IPS-18c (cell line): ENCODE measurements around the gene SLC35E2B.

Experiments used
- H3K4me3 ChIP-seq: 2 replicates; pipeline ENCODE4 v1.7.0; 2013; ENCODE audit warnings: low read depth, mild to moderate bottlenecking, low read length, moderate library complexity; ENCODE audit not compliant: insufficient read depth
- H3K9me3 ChIP-seq: one replicate; pipeline ENCODE4 v1.6.1; 2013; ENCODE audit warnings: mild to moderate bottlenecking, low read length, moderate library complexity; ENCODE audit not compliant: control insufficient read depth, insufficient read depth

The SLC35E2B gene

DNA sequence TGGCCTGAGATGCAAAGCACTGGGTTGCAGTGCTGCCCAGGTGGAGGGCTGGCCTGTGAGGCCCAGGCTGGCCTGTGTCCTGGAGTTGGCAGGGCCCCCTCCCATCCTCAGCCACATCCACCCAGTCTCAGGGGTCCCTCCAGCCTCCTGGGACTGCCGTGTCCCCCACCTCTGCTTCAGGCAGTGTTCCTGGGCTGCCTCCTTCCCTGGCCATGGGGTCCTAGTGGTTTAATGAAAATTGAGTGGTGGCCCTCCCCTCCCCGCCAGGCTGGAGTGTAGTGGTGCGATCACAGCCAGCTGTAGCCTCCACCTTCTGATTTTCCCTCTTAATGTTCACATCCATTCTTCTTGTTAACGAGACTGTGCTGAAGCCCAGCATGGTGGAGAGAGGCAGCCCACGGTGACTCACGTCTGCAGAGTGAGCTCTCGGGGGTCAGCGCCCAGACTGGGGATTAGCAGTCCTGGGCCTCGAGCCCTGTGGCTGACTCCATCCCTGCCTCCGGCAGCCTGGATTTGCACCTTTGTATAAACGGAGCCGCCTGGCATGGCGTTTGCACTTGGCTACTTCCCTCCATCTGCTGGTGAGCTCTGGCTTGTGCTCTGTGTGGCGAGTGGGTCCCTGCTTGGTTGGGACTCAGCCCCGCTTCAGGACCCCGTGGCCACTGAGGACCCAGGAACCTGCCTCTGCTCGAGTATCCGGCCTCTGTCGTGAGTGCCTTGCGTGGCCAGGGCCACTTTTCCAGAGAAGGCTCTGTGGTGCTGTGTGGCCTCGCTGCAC lies 70.4 kb downstream of the SLC35E2B start:
- Histone ChIP-seq H3K9me3 (no peaks in the 10 kb centered on the region), H3K4me3 (no peak overlapping the region)

DNA sequence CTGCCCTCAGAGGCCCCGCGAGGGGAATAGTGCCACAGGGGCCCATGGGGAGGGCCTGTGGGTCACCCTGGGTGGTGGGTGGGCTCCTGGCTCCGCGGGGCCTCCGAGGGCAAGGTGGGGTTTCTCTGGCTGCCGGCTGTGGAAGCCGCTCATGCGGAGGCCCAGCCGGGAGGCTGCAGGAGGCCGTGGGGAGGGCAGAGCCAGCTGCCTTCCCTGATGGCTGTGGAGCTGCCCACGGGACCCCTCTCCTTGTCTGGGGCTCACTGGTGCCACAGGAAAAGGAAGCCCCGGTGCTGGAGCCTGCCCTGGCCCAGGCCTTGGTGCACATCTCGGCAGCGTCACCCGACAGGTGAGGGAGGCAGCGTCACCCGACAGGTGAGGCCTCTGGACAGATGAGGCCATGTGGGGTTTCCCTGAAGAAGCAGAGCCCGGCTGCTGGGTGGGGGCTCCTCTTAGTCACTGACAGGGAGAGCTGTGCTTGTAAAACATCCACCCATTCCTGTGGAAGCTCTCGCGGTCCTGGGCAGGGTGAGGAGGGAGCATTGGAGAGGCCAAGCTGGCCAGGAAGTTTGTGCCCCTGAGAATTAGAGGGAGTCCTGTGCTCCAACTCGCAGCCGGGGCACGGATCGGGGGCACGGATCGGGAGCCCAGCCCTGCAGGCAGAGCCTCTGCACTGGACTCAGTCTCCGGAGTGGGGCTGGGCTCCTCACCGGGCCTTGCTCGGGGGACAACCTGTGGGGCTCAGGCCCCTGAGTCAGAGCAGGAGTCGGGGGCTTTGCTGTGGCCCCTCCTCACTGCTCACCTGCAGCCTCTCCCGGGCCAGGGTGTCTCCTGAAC lies 71.2 kb downstream of the SLC35E2B start:
- Histone ChIP-seq H3K4me3 (no peak overlapping the region), H3K9me3 (no peaks in the 10 kb centered on the region)

DNA sequence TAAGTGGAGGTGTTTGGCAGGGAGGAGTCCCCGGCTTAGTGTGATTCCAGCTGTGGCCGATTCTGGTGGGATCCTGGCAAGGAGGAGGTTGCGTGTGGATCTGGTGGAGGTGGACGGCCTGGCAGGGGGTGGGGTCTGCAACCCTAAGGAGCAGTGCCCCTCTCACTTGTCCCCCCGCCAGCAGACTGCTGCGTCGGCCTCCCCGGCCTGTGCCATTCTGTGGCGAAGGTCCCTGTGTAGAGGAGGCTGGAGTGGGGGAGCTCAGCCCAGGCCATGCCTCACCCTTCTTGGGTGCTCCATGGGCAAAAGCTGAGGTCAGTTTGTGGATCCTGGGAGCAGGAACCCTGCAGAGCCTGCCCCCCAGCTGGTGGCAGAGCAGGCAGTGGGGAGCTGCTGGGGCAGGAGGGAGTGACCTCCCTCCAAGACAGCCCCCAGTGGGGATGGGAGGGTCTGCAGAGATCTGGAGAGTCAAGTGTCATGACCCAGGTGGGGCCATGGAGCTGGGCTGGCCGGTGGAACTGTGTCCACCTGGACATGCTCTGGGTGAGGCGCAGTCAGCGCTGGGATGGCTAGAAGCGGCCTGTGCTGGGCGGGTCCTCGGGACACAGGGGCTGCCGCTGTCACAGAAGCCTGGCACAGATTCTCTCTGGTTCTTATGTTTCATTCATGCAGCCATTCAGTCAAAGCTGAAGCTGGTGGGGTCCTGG lies 72.0 kb downstream of the SLC35E2B start:
- H3K4me3 ChIP-seq = no peak overlapping the region
- H3K9me3 ChIP-seq = no peaks in the 10 kb centered on the region

DNA sequence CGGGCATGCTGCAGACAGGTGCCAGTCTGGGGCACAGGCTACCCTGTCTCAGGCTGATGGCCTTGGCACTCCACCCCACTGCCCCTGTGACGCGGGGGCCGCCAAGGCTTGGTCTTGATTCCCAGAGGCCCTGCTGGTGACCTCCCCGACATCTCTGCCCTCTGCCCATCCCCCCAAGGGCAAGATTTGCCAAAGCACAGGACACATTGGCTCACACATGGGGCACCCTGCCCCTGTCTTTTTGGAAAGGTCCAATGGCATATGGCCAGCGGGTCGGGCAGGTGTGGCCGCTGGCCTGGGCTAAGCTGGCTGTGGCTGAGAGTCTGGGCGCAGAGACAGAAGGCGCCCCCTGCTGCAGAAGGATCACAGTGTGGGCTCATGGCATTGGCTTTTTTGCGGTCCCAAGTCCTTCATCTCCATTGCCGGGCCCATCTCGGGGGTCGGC lies 72.7 kb downstream of the SLC35E2B start:
- H3K4me3 ChIP-seq = no peak overlapping the region

DNA sequence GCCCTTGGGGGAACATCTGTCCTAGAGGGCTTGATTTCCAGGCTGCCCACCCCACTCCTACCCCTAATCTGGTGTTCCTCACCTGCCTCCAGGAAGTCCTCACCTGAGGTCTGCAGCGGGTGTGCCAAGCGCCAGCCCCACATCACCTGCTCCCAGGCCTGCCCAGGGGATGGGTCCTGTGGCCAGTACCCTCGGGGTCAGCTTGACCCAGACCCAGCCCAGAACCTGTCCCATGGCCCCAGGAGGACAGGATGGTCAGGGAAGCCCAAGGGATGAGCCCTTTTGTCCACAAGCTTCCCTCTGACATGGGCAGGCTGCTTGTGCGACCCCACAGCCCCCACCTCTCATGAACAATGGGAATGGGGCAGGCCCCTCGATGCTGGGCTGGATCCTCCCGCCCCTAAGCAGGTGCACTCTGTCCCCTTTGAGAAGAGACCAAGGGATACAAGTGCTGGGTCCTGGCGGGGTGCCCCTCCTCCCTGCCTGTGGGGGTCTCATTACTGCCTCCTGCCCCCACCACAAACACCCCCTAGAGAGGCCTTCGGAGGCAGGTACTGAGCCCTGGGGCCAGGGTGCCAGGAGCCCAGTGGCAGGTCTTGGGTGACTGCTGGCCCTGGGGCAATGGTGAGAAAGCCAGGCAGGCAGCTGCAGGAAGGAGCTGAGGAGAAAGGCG lies 74.1 kb downstream of the SLC35E2B start:
- H3K4me3 ChIP-seq = no peak overlapping the region
- H3K9me3 ChIP-seq = no peaks in the 10 kb centered on the region

More for the DNA sequence above, 72.7 kb downstream of the SLC35E2B start:
- no peaks in the 10 kb centered on the region for H3K9me3 ChIP-seq

DNA sequence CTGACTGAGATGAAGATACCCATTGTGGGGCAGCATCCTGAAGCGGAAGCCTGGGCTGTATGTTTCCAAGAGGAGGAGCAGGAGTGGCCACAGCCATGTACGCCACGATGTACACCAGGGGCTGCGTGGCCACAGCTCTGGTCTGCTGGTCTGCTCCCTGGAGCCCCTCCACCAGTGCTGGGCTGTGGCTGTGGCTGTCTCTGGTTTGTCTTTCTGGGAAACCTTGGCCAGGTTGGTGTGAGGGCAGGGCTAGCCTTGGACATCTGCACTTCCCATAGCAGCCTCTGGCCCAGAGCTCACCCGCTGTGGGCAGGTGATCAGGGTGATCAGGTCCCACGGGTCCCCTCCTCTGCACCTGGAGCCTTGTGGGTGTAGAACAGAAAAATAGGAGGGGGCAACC lies 74.7 kb downstream of the SLC35E2B start:
- H3K9me3 ChIP-seq = no peaks in the 10 kb centered on the region
- no peak overlapping the region for H3K4me3 ChIP-seq

DNA sequence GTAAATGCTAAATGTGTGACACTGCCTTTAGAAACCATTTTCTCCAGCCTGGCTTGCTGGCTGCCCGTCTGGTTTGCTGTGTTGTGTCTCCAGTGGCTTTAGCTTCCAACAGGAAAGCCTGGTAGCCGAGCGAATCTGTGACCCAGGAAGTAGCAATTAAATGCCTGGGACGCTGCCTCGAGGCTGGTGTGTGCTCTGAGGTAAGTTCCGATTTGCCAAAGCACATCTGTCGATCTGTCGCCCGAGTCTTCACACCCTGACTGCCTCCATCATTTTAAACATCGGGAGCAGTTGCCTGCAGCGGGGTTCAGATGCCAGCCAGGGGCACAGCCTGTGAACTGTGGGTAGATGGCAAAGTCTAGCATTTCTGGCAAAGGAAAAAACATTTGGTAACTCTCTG lies 75.1 kb downstream of the SLC35E2B start:
- Histone ChIP-seq H3K4me3 (no peak overlapping the region), H3K9me3 (no peaks in the 10 kb centered on the region)

DNA sequence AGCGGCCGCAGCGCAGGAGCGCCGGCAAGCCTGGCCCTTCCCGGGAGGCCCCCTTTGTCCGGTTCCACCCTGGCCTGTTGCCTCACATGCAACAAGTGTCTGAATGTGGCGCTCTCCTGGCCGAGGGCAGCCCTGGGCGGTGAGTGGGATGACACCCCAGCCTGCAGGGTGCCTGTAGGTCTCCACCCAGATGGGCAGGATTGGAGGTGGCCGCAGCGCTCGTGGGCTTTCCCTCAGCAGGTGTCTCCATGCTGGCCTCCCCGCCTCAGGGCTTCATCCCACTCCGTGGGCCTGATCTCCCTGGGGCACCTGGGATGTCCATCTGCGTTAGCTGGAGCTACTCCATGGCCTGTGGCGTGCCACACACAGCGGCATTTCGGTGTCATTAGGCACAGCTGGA lies 75.8 kb downstream of the SLC35E2B start:
- Histone ChIP-seq H3K4me3 (peak overlapping the region; percentile 99), H3K9me3 (no peaks in the 10 kb centered on the region)

DNA sequence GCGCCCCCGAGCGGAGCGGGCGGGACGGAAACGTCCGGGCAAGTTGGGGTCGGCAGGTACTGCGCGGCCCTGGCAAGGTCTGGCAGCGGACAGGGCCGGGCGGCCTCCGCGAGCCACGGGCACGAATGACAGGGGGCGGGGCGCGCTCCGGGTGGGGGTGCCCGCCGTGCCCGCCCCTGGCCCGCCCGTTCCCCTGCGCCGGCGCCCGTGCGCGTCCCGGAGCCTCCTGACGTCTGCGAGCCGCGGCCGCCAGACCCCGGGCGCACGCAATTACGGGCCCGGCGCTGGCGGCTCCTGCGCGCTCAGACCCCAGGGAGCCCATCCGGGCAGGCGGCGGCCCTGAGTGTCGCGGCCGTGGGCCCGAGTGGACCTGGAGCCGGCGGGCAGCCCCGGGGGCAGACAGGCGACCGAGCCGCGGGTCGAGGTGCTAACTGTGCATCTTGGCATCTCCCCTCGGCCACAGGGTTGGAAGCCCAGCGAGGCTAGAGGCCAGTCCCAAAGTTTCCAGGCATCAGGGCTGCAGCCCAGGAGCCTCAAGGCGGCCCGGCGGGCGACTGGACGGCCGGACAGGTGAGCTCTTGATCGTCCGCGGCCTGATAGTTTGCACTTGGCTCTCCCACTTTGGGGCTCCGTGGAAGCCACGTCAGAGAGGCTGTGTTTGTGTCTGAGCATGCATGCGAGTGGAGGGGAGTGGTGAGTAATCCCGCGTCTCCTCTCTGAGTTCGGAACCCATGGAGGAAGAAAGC lies 76.4 kb downstream of the SLC35E2B start:
- H3K9me3 ChIP-seq = no peaks in the 10 kb centered on the region
- peak overlapping the region; percentile 99 for H3K4me3 ChIP-seq

DNA sequence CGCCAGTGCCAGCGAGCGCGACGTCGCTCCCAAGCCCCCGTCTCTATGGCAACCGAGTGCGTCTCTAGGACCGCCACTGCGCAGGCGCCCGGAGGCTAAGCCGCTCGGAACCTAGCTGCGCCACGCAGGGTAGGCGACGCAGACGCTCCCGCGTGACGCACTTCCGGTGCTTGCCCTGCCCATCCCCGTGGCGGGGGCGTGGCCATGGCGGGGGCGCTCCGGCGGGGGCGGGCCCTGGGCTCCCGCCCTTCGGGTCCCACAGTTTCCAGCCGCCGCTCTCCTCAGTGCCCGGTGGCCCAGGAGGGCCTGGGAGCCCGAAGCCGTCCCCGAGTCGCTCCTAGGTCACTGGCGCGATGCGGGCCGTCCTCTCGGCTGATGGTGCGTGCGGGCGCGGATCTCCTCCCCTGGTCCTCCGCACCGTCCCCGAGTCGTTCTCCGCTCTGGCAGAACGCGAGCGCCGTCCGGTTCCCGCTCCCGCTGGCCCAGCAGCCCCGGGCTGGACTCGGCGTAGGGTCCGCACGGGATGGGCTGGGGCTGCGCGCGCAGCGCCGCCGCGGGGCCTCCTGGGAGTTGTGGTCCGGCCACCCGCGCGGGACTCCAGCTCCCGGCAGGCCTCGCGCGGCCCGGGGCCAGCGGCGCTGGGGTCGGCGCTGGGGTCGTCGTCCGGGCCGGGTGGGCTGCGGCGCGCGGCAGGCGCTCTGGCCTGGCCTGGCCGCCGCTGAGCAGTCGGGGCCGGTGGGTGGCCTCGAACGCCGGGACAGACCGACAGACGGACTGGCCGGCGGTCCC lies 77.1 kb downstream of the SLC35E2B start, which contains the start of gene MIB2:
MIB2 (plus strand) TSS at position 245 of the 789 bp plus-strand sequence. CDS start 7,953 bp downstream, outside the sequence.
- peak within 1 kb of the TSS; percentile 99 for H3K4me3 ChIP-seq
- no peaks in the 10 kb centered on the region for H3K9me3 ChIP-seq

DNA sequence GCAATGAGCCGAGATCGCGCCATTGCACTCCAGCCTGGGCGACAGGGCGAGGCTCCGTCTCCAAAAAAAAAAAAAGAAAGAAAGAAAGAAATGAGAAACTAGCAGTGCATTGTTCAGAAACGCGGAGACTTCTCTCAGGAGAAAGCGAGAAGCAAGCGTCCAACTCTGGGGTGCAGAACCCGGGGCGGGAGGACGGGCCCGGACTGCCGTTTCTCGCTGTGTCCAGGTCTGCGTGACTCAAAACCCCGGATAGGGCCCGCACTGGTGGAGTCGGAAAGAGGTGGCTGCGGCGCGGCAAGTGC lies 77.7 kb downstream of the SLC35E2B start:
- H3K9me3 ChIP-seq = no peaks in the 10 kb centered on the region

DNA sequence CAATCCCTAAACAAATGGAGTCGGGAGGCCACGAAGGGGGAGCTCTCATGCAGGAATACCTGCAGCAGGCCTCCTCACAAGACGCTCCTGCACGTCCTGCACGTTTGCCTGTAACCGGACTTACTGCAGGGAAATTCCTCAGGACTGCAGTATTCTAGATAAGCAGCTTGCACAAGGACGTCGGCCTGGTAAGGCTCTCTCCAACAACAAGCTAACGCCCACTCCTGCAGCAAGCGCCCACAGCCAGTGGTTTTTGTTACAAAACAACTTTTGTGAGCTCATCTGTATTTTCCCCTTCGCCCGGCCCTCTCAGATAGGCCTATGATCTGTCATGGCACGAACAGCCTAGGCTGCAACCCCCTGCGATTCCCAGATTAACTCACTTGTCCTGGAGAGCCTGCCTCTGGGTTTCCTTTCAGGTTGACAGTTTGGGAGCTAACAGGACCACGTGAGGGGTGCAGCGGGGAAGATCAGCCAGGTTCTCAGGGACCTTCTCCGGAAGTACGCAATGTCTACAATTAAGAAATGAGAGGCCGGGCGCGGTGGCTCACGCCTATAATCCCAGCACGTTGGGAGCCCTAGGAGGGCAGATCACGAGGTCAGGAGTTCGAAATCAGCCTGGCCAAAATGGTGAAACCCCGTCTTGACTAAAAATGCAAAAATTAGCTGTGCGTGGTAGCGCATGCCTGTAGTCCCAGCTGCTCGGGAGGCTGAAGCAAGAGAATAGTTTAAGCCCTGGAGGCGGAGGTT lies 78.2 kb downstream of the SLC35E2B start:
- no peaks in the 10 kb centered on the region for H3K9me3 ChIP-seq
- H3K4me3 ChIP-seq = peak overlapping the region; percentile 99

More for the DNA sequence above, 77.7 kb downstream of the SLC35E2B start:
- H3K4me3 ChIP-seq = peak overlapping the region; percentile 99

DNA sequence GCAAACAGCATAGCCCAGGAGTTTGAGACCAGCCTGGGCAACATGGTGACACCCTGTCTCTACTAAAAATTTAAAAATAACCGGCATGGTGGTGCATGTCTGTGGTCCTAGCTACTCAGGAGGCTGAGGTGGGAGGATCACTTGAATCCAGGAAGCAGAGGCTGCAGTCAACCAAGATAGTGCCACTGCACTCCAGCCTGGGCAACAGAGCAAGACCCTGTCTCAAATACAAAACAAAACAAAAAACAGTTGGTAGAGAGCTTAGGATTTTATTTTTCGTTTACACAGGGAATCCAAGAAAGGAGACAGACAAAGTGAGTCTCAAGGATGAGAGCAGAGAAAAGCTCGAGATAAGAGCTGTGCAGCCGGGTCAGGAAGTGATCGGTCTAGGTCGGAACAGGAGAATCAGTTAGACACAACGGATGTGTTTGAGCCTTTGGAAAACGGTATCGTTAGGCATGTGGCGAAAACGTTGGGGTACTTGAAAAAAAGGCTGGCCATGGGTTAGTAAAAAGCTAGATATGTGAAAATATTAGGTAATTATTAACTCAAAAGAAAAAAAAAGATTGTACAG lies 79.0 kb downstream of the SLC35E2B start:
- Histone ChIP-seq H3K9me3 (no peaks in the 10 kb centered on the region), H3K4me3 (no peak overlapping the region)

DNA sequence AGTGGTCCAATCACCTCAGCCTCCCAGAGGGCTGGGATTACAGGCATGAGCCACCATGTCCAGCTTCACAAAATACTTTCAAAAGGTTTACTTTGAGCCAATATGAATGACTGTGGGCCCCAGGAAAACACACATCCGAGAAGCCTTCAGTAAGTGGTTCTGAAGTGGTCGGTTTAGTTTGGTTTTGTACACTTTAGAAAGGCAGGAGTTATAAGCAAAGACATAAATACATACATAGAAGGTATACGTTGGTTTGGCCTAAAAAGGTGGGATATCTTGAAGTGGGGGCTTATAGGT lies 80.5 kb downstream of the SLC35E2B start:
- Histone ChIP-seq H3K4me3 (no peak overlapping the region), H3K9me3 (no peaks in the 10 kb centered on the region)

DNA sequence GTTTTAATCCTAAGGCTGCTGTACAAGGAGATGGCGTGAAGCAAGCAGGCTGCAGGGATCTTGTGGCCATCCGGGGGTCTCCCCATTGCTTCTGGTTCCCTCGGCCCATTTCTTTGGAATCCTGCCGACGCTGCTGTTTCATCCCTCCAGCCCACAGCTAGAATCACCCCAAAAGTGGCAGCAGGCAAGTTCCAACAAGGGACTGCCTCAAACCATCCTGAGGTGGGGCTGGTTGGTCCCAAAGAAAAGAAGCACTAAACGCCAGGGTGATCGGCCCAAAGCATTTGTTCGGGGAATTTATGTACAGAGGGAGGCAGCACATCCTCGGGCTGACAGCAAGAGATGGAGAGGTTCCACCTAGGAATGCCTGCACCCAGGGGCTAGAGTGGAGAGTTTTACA lies 81.8 kb downstream of the SLC35E2B start:
- H3K4me3 ChIP-seq = no peak overlapping the region

More for the DNA sequence above, 81.8 kb downstream of the SLC35E2B start:
- no peaks in the 10 kb centered on the region for H3K9me3 ChIP-seq
